Upper lobe of right lung (tissue), 1 donor: ENCODE data around the gene ROR1. TPM values are rescaled to one million over a fixed set of nuclear protein-coding genes. Genes with fewer than 3 reads are reported as not detected.

ENCODE experiments used
- ATAC-seq: fragments of 200-7000 bp; cut with Tn5 transposase; one replicate; pipeline ENCODE4 v1.9.1; 2020; ENCODE audit warnings: mild to moderate bottlenecking, moderate library complexity
- DNase-seq: peaks from one replicate; pipeline ENCODE4 v3.0.0-alpha.2; 2020
- H3K27ac ChIP-seq: fragments of 200-600 bp; one replicate; pipeline ENCODE4 v1.8.0; 2022
- H3K27me3 ChIP-seq: fragments of 200-600 bp; one replicate; pipeline ENCODE4 v1.8.0; 2022; ENCODE audit warnings: mild to moderate bottlenecking
- H3K36me3 ChIP-seq: fragments of 200-600 bp; one replicate; pipeline ENCODE4 v1.8.0; 2022
- H3K4me1 ChIP-seq: fragments of 200-600 bp; one replicate; pipeline ENCODE4 v1.8.0; 2022
- H3K4me3 ChIP-seq: fragments of 200-600 bp; one replicate; pipeline ENCODE4 v1.8.0; 2022; ENCODE audit warnings: mild to moderate bottlenecking
- H3K9me3 ChIP-seq: fragments of 200-600 bp; one replicate; pipeline ENCODE4 v1.8.0; 2022
- intact Hi-C: fragments of 100-400 bp; cut with DNase I; formaldehyde crosslinking; loops from one replicate; pipeline ENCODE4 v1.11.0; 2022
- total RNA-seq: library from RNA; stranded (reverse); fragmentation: NEBNext Ultra II Directional; extraction: Animal tissue kit (Norgen Biotek cat#: 25700); gene quantifications from one replicate; pipeline ENCODE4 v1.2.1, GENCODE V29; 2021
- TF ChIP-seq, protein P1 (sequence below): fragments of 200-600 bp; IDR thresholded peaks from one replicate; pipeline ENCODE4 v1.8.0; 2022; ENCODE audit warnings: antibody characterized with exemption
- donor health status: DM: no; HTN: yes; CAD: no; lungs with severe emphysema.

The ROR1 gene
- total RNA-seq, 1 donor from 2014 or later, result 21.4 TPM

DNA sequence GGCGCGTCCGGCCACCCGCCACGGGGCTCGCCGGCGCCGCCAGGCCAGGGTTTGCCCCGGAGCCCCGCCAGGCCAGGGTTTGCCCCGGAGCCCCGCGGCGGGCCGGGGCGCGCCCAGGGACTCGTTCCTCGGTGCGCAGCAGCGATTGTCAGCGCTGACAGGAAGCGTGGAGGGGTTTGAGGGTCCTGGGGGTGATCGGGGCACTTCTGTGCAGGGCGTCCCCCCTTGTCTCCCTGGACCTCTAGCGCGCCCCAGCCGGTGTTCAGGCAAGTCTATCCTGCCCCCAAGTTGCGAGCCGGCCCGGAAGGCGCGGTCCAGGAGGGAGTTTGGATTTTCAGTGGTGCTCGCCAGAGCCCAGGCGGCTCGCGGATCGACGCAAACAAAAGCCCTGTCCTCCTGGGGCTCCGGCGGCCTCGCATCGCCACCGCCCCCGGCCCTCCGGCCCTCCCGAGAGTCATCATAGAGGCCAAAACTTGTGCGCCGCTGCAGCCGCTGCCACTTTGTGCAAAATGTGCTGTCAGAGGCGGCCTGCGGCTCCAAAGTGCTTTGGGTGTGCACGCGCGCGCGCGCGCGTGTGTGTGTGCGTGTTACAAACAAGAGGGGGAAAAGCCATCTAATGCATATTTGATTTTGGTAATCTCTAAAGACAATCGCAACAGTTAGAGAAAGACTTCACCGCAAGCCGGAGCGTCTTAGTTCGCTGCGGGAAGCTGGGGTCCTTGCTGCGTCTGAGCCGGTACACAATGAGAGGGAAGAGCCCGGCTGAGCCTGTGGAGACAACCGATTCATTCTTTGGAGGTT is 1.0 kb downstream of the ROR1 start:
- ATAC-seq (peak; percentile 16), DNase-seq (peak; percentile 79)
- intact Hi-C loops, result no loop called here
- H3K36me3 ChIP-seq, result no peaks in the 10 kb centered on the region
- H3K27ac ChIP-seq, result peak overlapping the region; percentile 76
- peak overlapping the region; percentile 74 for H3K4me3 ChIP-seq
- TF ChIP-seq, protein P1, sequence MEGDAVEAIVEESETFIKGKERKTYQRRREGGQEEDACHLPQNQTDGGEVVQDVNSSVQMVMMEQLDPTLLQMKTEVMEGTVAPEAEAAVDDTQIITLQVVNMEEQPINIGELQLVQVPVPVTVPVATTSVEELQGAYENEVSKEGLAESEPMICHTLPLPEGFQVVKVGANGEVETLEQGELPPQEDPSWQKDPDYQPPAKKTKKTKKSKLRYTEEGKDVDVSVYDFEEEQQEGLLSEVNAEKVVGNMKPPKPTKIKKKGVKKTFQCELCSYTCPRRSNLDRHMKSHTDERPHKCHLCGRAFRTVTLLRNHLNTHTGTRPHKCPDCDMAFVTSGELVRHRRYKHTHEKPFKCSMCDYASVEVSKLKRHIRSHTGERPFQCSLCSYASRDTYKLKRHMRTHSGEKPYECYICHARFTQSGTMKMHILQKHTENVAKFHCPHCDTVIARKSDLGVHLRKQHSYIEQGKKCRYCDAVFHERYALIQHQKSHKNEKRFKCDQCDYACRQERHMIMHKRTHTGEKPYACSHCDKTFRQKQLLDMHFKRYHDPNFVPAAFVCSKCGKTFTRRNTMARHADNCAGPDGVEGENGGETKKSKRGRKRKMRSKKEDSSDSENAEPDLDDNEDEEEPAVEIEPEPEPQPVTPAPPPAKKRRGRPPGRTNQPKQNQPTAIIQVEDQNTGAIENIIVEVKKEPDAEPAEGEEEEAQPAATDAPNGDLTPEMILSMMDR, result no peak
- H3K4me1 ChIP-seq, result peaks cover 4% of the 10 kb centered on the region
- peaks cover 3% of the 10 kb centered on the region for H3K27me3 ChIP-seq
- H3K9me3 ChIP-seq, result no peaks in the 10 kb centered on the region

- Histone ChIP-seq H3K27me3 (peaks cover 3% of the 10 kb centered on the region), H3K4me3 (peak overlapping the region; percentile 74), H3K9me3 (no peaks in the 10 kb centered on the region), H3K4me1 (peaks cover 4% of the 10 kb centered on the region), H3K27ac (no peak overlapping the region), H3K36me3 (no peaks in the 10 kb centered on the region)
- ATAC-seq (no peak), DNase-seq (no peak)
- TF ChIP-seq, protein P1, result no peak
- intact Hi-C loops, result no loop called here
Observed at GRCh38 chr1:63775418-63776127, 1.8 kb downstream of the ROR1 start.

GRCh38 chr1:63777286-63777685 is 3.5 kb downstream of the ROR1 start:
- no peak for ATAC-seq
- Histone ChIP-seq H3K27ac (no peak overlapping the region), H3K27me3 (peaks cover 3% of the 10 kb centered on the region), H3K4me3 (no peak overlapping the region), H3K36me3 (no peaks in the 10 kb centered on the region), H3K4me1 (peaks cover 4% of the 10 kb centered on the region), H3K9me3 (no peaks in the 10 kb centered on the region)
- intact Hi-C loops, result no loop called here
- TF ChIP-seq, protein P1, result no peak
- no peak for DNase-seq

DNA sequence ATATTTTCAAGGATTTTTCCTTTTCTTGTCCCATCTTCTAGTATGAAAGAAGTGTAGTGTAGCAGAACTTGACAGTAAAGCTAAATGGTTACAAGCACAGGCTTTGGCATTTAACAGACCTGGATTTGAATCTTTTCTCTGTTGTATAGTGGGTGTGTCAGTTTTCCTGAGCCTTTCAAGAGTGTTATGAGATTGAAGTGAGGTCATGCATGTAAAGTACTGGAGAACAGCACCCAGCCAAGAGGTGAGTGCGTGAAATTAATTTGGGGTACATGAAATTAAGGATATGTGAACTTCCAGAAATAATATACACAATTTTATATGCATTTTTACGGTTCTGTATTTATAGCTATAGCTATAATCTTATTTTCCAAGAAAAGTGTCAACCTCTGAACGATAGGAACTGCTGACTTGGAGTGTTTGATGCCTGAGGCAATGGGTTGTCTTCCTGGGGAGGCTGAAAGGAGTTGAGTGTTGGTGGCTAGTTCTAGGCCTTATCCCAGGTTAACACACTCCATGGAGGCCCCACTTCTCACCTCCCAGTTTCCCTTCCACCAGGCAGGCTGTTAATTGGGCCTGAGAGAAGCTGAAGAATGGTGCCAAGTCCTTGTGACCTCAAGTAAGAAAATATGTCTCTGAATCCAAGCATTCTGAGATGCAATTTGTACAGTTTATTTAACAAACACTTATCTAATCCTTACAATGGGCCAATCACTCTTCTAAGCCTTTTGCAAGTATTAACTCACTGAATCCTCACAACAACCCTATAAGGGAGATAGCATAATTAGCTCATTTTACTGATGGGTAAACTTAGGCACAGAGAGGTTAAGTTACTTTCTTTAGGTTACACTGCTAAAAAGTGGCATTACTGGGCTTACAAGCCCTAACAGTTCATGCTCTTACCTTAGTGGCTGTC is 4.4 kb downstream of the ROR1 start:
- Histone ChIP-seq H3K36me3 (no peaks in the 10 kb centered on the region), H3K27me3 (peaks cover 3% of the 10 kb centered on the region), H3K4me3 (no peak overlapping the region), H3K4me1 (peaks cover 4% of the 10 kb centered on the region), H3K27ac (no peak overlapping the region), H3K9me3 (no peaks in the 10 kb centered on the region)
- TF ChIP-seq, protein P1, result no peak
- DNase-seq, result no peak
- no peak for ATAC-seq
- intact Hi-C loops, result no loop called here

GRCh38 chr1:63779338-63780211 is 5.8 kb downstream of the ROR1 start:
- Histone ChIP-seq H3K9me3 (no peaks in the 10 kb centered on the region), H3K4me3 (no peak overlapping the region), H3K4me1 (peaks cover 3% of the 10 kb centered on the region), H3K36me3 (no peaks in the 10 kb centered on the region), H3K27me3 (peaks cover 3% of the 10 kb centered on the region), H3K27ac (no peak overlapping the region)
- intact Hi-C loops, result no loop called here
- TF ChIP-seq, protein P1, result no peak
- no peak for ATAC-seq
- no peak for DNase-seq
